HL-60/S4 treated with phorbol 12-myristate 13-acetate at 8.2 ng/mL for 4 days and 3 days (cell line): Measurements from ENCODE around the gene TMPRSS9.
"Not testable (repeated sequence)": the region's sequence is repeated elsewhere in the genome, so short reads cannot be mapped to it uniquely, and the experiment has no call there.

Source experiments
- in situ Hi-C: fragments of 300-500 bp; cut with MboI; formaldehyde crosslinking; loops from 2 replicates; pipeline ENCODE4 v1.15.0; 2022; ENCODE audit warnings: low sequenced_read_pairs

The TMPRSS9 gene

GRCh38 chr19:2416321-2417097, 56.4 kb downstream of the TMPRSS9 start:
- in situ Hi-C loops, result no loop called here

GRCh38 chr19:2417436-2417835, 57.4 kb downstream of the TMPRSS9 start:
- in situ Hi-C loops, result not testable (repeated sequence)

GRCh38 chr19:2417881-2418406, 57.9 kb downstream of the TMPRSS9 start:
- in situ Hi-C loops, result no loop called here

GRCh38 chr19:2419754-2420153, 59.7 kb downstream of the TMPRSS9 start:
- in situ Hi-C loops, result no loop called here

- in situ Hi-C loops, result no loop called here
These were observed 60.4 kb downstream of the TMPRSS9 start for GRCh38 chr19:2420490-2420889.

GRCh38 chr19:2421581-2422306, 61.7 kb downstream of the TMPRSS9 start:
- in situ Hi-C loops, result no loop called here

- in situ Hi-C loops, result no loop called here
These were observed 63.2 kb downstream of the TMPRSS9 start for GRCh38 chr19:2423071-2423914.

DNA sequence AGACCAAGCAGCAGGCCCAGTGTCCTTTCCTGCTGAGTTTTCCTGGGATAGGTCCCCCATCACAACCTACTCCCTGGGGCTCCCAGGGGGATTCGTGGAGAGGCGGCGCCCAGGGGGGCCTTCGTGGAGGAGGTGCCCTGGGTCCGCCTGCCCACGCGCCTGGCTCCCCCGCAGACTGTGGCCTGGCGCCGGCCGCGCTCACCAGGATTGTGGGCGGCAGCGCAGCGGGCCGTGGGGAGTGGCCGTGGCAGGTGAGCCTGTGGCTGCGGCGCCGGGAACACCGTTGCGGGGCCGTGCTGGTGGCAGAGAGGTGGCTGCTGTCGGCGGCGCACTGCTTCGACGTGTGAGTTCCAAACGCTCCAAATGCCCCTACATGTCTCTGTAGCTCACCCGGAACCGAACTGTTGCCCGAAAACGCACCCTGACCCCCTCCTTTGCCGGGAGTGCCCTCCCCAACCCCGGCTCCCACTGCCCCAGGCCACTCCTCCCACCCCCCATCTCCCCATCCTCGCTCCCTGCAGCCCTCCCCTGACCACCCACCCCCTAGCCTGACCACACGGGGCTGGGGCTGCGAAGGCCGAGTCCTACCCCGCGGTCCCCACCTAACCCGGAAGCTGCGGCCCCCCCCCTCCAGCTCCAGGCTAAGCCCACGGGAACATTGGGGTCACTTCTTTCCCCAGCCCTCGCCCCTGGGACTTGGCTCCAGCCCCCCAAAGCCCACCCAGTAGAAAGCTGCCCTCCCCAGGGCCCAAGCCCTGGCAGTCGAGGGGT, 64.0 kb downstream of the TMPRSS9 start:
- in situ Hi-C loops, result no loop called here

- in situ Hi-C loops, result no loop called here
These were observed 64.9 kb downstream of the TMPRSS9 start for GRCh38 chr19:2424686-2425621.

DNA sequence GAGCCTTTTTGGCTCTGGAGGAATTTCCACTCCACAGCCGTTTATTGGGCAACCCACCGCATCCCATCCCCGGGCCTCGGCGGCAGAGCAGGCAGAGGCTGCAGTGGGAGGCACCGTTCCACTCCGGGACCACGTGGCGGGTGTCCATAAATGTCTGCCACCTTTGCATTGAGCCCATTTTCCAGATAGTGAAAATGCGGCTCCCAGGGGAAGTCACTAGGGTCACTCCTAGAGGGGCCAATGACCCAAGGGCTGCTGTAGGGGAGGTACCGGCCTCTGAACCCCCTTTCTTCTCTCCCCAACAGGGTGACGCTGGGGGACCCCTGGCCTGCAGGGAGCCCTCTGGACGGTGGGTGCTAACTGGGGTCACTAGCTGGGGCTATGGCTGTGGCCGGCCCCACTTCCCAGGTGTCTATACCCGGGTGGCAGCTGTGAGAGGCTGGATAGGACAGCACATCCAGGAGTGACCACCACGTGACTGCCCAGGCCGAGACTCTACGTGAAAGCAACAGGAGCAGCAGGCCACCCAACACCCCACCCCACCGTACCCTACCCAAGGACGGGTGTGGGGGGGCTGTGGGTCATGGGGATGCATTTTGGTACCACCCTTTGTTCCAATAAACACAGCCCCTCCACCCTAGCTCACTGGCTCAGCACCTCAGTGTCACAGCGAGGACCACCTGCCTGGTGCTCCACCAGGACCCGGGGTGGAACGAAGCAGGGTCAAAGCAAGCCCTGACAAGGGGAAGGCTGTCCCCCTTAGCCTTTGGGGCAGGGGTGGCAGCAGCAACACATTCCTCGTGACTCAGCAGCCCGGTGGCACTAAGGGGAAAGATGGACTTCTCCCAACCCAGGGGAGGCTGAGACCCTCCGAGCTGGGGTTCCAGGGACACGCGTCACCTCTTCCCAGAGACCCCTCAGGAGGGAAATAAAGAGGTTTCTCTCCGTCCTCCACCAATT, 65.8 kb downstream of the TMPRSS9 start:
- in situ Hi-C loops, result no loop called here

DNA sequence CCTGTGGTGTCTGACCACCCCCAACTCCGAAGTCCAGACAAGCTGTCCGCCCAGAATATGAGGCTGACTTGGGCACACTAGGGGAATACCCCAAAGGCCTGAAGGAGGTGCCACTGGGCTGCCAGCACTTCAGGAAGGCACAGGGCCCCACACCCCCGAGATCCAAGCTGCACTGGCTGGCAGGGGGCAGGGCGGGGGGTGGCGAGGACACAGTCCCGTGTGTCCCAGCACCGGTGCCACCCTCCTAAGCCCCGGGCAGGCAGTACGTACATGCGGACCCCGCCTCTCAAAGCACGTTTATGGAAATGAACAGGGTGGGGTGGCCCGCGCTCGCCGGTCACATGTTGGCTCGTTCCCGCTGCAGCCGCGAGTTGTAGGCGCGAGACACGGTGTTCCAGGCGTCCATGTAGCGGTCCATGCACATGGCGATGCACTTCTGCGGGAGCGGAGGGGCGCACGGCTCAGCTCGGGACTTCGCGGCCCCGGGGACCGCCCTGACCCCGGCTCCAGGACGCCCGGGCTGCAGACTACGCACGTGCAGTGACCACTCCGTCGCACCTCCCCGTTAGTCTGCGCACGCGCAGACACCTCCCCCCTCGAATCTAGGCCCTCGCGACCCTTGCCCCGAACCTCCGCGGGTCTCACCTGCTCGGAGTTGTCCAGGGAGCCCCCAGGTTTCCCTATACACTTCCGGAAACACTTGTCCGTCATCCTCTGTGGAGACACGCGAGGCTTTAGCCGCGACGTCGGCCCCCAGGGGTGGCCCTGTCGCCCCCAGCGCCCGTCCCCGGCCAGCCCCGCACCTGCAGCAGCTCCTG, 66.8 kb downstream of the TMPRSS9 start:
- in situ Hi-C loops, result no loop called here

DNA sequence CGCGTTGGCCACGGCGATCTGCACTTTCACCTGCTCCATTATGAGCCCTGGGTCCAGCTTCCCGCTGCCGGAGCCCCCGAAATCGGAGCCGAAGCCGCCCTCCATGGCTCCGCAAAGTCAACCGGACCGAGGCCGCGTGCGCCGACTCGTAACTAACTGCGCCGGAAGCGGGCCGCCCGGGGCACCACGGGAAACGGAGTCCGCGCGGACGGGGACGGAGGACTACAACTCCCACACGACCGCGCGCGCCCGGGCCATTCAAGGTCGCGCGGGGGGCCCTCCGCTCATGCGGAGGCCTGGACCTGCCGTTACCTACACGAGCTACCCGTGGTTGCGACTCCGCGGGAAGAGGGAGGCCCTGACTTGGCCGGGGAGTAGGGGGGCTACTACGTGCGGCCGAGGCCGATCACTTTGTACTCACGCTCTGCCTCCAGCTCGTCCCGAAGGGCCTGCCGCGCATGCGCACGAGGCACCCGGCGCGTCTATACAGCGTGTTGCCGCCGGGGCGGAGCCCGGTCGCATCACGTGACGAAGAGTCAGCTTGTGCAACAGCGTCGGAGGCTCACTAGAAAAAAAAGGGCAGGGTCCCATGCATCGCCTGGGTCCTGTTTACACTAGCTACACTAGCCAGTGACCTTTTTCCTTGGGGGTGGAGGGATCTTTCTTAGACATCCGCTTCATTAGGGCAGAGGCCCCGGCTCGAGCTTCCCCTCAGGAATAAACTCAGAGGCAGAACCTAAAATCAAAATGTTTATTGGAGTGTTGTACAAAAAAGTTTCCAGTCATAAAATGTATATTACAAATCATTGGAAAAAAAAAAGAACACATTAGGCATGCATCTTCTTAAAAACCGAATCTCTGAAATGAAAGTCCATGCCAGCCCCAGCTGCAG, 67.6 kb downstream of the TMPRSS9 start, which contains the start of gene TIMM13:
TIMM13 (minus strand) TSS at position 158 of the 892 bp plus-strand sequence; CDS start at position 105, 53 bp downstream.
- in situ Hi-C loops, result no loop called here

DNA sequence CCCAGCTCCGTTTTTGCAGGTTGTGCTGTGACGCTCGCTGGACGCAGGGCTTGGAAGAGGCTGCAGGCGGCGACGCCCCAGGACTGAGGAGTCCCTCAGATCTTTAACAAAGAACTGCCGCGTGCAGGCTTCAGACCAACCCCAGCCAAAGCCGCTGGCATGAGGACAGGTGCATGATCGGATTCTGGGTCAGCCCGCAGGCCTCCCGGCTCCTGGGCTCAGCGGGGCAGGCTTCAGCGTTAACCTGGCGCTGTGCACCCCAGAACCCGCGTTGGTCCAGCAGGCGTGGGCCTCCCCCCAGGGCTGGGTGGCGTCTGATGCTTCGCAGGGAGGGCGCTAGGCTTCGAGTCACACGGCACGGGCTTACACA, 68.2 kb downstream of the TMPRSS9 start:
- in situ Hi-C loops, result no loop called here

DNA sequence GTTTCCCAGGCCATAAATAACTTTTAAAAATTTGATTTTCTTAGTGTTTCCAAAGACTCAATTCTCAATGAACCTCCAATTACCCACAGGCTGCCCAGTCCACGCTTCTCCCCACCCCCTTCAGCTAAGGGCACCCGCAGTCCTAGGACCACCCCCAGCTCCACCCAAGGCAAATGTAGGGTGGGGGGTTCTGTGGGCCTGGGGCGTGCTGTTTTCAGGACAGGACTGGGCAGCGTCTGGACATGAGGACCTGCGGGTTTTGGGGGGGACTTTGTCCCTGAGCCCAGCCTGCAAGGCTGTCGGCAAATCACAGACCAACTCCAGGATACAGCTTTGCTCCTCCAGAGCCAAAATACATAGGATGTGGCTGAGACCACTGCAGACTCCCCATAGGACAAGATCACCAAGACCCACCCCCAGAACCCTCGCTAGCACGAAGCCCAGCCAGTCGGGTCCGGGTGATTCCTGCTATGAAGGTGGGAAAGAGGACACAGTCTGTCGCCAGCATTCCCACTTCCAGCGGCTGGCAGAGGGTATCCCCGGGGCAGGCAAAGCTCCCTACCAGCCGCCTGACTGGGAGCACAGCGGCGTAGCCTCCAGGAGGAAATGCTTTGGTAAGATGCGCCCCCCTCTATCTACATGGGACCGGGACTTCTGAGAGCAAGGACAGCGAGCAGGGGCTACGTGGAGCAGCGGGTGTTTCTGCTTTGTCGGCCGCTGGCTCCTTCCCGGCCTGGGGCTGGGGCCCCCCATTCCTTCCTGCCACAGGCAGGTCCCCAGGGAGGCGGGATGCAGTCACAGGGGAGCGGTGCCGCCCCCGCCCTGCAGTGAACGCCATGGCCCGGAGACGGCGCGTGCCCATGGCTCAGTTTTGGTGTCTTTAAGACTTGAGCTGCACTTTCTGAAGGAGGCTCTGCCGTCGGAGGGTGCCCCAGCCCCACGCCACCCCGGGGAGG, 69.0 kb downstream of the TMPRSS9 start:
- in situ Hi-C loops, result no loop called here

DNA sequence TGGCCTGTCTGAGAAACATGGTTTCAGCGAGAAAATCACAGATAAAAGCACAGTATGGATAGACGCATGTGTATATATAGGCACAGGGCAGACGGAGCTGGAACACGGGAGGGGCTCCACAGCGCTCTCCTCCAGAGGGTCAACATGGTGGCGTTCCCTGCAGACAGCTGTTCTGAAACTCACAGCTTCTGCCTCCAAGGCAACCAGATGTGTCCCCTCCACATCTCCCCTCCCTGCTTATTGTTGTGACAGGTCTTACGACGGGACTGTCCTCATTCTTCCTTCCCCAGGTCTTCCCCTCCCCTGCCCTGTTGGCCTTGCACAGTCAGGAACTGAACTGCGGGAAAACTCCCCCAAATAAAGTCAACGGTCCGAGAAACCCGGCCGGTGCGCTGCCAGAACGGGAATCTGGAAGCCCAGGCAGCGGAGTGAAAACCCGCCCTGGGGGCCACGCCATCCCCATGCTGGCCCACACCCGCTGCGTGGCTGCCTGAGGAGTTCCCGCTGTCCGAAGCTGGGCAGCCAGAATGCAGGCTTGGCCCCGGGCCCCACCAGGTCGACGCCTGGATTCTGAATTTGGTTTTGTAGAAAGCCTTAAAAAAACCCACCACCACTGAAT, 70.0 kb downstream of the TMPRSS9 start:
- in situ Hi-C loops, result no loop called here
